Stimulated activated CD4-positive, alpha-beta T cell treated with anti-CD3 and anti-CD28 coated beads, TNF-alpha, amount 100 ng/mL, for 4 hours (primary cell): ENCODE measurements around the gene ACOT13.
"Not testable (repeated sequence)": the region's sequence is repeated elsewhere in the genome, so short reads cannot be mapped to it uniquely, and the experiment has no call there.

Experiments used
- DNase-seq, 3 experiments: peaks; one replicate each; pipeline ENCODE4 v3.0.0-alpha.2; 2020; ENCODE audit warnings: low read depth in 3 of 3

Gene ACOT13

DNA sequence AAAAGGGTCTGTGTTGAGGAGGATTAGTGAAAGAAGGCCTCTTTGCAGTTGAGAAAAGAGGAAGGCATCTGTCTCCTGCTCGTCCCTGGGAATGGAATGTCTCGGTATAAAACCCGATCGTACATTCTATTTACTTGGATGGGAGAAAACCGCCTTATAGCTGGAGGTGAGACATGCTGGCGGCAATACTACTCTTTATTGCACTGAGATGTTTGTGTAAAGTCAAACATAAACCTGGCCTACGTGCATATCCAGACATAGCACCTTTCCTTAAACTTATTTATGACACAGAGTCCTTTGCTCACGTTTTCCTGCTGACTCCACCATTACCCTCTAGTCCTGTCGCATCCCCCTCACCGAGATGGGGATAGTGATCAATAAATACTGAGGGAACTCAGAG, 4.6 kb upstream of the ACOT13 start:
- DNase-seq, result no peak

DNA sequence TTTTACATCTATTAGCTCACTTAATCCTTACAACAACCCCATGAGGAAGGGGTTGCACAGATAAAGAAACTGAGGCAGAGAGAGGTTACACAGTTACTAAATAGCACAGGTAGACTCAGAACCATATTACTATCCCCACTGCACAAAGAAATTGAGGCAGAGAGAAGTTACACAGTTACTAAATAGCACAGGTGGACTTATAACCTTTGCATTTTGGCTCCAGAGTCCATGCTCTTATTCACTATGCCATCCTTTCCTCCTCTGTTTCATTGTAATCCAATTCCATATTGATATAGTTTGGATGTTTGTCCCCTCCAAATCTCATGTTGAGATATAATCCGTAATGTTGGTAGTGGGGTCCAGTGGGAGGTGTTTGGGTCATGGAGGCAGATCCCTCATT, 3.7 kb upstream of the ACOT13 start:
- DNase-seq, result no peak

DNA sequence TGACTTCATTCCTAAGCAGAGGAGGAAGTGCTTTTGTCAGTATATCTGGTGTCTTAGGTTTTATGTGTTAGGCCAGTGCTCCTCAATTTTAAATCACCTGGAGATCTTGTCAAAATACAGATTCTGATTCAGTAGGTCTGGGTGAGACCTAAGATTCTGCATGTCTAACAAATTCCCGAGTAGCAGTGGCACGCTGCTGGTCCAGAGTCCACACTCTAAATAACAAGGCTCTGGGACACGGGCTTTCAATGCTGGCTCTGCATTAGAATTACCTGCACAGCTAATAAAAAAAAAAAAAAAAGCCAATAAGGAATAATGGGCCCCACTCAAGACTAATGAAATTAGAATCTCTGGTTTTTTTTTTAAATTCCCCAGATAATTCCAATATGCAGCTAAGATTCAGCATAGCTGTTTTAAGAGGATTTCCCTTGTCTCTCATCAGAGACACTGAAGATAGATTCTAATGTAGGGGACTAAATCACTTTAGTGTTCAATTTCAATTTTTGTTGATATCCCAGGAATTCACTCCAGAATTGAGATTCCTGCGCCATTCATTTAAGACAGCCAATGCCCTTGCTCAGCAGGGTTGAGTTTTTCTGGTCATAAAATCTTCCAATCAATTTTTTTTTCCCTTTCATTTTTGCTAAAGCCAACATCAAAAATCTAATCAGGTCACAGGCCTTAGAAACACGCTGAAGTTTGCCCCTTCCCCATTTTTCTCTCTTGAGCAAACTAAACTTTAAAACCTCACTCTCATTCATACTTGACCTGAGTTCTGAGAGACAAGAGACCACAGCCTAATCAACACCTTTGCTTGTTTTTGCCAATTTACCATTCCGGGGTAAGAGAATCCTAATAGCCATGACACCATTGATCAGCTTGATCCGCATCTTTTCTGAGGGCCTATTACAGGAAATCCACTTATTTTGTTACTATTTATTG, 2.6 kb upstream of the ACOT13 start:
- no peak for DNase-seq

DNA sequence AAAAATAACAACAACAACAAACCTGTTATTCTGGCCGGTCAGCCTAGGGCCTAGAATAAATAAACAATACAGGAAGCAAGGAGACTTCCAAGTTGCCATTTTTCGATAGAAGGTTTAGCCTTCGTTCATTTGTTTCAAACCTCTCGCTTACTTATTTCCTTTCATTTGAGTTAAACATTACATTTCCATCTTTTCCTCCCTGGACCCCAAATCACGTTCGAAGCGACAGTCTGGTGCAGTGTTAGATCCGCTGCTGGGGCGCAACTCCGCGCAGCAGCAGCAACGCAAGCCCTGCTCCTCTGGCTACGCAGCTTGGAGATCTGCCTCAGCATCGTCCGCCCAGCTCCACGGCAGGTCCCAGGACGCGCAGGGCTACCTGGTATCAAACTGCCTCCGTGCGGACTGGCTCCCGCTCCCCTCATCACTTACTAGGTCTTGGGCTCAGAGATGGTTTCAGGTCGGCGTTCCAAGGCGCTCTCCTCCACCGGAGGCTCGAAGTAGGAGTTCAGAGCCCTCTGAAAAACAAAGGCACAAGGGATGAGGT, 708 bp upstream of the ACOT13 start:
- peak in 1 of 3 experiments; percentile 12 for DNase-seq

DNA sequence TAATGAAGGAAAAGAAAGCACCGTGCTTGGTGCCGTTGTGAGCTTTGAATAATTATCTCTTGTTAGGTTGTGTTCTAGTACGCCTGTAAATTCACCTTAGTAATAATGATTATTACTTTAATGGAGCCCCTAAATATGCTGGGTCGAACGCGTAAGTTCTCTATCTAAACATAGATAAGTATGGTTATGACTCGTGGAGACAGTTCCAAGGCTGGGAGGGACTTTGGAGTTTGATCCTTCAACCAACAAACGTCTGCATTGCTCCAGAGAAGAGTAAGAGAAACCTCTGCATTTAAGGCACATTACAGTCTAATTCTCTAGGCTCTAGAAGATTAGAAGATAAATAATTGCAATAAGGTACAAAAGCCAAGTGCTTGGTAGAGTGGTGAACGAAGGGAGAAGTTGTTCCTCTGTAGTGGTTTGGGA, 514 bp downstream of the ACOT13 start:
- DNase-seq, result no peak

DNA sequence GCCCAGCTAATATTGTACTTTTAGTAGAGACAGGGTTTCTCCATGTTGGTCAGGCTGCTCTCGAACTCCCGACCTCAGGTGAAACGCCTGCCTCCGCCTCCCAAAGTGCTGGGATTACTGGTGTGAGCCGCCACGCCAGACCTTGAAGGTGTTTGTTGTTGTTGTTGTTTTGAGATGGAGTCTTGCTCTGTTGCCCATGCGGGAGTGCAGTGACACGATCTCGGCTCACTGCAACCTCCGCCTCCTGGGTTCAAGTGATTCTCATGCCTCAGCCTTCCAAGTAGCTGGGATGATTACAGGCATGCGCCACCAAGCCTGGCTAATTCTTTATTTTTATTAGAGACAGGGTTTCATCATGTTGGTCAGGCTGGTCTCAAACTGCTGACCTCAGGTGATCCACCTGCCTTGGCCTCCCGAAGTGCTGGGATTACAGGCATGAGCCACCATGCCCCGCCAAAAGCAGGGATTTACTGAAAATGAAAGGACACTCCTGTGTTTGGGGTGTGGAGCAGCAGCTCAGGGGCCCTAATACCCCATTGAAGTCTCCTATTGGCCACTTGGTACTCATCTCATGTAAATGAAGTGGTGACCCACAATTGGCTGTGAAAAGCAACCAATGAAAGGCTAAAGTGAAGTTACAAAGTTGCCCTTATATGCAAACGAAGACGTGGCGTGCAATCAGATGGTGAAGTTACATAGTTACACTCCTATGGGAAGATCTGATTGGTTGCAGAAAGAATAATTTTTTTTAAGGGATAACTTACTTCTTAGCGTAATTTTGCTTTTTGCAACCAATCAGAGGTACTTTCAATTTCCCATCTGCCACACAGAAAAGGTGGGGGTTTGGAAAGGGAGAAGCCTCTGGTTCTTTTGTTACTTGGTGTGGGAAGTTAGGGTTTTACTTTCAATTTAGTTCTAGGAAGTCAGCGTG, 1.5 kb downstream of the ACOT13 start:
- not testable (repeated sequence) for DNase-seq

DNA sequence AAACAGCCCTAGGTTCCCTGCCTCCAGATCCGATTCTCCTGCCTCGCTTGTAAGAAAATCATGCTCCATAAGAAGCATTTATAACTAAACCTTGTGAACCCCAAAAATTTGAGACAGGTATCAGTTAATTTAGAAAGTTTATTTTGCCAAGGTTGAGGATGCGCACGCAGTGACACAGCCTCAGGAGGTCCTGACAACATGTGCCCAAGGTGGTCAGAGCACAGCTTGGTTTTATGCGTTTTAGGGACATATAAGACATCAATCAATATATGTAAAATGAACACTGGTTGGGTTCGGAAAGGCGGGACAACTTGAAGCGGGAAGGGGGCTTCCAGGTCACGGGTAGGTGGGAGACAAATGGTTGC, 2.1 kb downstream of the ACOT13 start:
- no peak for DNase-seq

DNA sequence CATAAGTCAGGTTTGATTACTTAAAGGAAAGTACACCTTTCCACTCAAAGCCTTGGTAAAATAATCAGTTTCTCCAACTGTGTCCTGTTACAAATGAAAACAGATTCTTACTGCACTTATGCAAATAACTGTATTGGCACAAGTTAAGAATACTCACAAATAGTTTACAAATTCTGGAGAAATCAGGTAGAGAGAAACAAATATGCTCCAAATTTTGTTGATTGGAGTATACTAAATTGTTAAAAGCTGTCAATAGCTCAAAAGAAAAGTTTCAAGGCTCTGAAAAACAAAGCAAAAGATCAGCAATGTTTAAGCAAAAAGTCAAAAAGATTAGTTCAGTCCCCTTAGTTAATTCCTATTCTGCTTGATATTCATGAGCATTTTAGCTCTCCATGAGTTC, 3.6 kb downstream of the ACOT13 start:
- not testable (repeated sequence) for DNase-seq

DNA sequence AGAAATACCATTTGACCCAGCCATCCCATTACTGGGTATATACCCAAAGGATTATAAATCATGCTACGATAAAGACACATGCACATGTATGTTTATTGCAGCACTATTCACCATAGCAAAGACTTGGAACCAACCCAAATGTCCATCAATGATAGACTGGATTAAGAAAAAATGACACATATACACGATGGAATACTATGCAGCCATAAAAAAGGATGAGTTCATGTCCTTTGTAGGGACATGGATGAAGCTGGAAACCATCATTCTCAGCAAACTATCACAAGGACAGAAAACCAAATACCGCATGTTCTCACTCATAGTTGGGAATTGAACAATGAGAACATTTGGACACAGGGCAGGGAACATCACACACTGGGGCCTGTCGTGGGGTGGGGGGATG, 4.2 kb downstream of the ACOT13 start:
- DNase-seq, result not testable (repeated sequence)

DNA sequence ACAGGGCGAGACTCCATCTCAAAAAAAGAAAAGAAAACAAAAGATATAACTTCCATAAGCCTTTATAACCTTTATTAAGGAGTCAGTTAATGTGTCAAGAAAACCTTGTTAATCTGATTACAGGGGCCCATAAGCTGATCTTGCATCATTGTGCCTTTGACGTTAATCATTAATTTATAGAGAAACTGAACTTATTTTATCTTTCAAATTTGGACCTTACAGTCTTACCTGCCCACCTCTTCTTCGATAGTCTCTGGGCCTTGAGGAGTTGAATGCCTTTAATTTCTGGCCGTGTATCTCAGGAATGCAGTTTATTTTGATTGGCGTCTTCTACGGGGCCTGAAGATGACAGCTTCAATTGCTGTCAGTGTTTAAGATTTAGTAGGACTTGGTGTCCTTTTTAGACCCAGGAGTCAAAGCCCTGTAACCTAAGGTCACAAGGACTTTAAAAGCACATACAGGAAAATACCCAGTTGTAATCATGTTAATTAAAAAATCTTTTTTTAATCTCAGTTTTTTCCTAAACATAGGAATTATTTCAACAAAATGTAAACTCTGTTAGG, 5.8 kb downstream of the ACOT13 start:
- no peak for DNase-seq

DNA sequence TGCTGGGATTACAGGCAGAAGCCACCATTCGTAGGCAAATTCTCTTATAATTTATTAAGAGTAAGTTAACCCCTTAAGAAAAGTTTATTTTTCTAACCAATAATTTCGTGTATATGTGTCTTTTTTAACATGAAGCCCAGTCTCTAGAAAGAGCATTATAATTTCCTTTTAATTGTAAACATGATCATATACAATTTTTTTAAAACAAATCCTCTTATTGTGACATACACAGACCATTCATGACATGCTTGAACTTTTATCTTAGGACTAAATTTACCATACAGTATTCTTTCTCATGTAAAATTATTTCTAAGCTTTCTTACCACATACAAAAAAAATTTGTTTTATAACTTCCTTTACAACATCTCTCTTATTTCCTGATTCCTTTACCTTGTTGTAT, 6.7 kb downstream of the ACOT13 start:
- no peak for DNase-seq

DNA sequence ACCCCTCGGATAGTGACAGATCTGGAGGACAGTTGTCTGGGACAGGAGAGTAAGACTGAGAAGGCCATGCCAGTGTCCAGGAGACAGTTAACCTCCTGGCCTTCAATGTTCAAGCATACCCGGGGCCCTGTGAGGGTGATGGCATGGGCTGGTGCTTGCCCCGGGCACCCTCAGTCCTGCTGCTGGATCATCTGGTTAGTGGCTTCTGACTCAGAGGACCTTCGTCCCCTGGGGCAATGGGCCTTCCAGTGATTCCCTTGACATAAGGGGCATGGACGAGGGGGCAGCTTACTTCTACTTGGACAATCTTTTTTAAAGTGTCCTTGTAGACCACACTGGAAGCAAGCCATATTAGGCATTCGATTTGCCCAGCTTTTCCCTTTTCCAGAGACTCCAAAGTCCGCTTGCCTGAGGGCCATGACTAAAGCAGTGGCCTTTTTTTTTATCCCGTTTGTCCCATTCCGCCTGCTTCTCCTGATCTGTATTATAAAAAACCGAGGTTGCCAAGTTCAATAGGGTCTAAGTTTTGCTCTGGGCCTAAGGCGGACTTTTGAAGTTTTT, 12.0 kb downstream of the ACOT13 start:
- DNase-seq, result not testable (repeated sequence)

DNA sequence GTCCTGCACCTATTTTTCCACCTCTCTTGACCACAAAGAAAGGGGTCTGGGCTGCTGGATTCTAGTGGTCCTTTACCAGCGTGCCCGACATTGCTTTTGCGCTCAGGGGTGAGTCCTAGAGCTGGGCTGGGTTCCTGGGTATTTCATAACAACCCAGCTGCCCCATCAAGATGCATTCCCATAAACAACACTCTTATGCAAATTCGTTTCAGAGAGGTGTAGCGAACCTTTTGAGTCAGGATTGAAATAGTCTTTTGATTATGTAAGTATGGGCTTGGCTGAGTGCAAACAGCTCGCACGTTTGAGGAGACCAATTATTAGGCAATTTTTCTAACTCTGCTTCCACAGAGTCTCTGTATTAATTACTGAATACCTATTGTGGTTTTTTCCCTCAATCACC, 13.7 kb downstream of the ACOT13 start:
- no peak for DNase-seq

DNA sequence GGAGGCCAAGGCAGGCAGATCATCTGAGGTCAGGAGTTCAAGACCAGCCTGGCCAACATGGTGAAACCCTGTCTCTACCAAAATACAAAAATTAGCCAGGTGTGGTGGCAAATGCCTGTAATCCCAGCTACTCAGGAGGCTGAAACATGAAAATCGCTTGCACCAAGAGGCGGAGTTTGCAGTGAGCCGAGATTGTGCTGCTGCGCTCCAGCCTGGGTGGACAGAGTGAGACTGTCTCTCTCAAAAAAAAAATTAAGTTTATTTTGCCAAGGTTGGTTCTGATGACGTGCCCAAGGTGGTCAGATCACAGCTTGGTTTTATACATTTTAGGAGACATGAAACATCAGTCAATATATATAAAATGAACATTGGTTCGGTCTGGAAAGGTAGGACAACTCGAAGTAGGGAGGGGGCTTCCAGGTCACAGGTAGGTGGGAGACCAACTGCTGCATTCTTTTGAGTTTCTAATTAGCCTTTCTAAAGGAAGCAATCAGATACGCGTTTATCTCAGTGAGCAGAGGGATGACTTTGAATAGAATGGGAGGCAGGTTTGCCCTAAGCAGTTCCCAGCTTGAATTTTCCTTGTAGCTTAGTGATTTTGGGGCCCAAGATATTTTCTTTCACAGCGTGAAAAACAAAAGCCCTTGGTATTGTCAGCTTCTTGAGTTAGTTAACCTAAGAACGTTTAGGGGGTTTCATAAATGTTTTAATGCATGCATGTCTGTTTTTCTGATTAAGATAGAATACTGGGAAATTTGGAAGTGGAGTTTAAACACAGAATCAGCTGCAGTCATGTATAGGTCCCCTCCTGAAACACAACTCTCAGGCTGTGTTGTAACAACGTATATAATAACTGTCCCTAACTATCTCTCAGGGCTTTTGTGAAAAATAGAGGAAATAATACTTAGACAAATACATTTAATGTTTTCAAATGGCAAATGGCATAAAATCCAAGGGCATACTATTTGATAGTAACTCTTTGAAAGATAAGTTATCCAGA, 16.7 kb downstream of the ACOT13 start:
- no peak for DNase-seq

DNA sequence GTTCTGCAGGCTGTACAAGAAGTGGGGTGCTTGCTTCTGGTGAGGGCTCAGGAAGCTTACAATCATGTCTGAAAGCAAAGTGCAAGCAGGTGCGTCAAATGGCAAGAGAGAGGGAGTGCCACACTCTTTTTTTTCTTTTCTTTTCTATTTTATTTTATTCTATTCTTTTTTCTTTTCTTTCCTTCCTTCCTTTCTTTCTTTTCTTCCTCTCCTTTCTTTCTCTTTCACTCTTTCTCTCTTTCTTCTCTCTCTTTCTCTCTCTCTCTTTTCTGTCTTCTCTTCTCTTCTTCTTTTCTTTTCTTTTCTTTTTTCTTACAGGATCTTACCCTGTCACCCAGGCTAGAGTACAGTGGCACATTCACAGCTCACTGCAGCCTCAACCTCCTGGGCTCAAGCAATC, 19.5 kb downstream of the ACOT13 start:
- DNase-seq, result no peak

DNA sequence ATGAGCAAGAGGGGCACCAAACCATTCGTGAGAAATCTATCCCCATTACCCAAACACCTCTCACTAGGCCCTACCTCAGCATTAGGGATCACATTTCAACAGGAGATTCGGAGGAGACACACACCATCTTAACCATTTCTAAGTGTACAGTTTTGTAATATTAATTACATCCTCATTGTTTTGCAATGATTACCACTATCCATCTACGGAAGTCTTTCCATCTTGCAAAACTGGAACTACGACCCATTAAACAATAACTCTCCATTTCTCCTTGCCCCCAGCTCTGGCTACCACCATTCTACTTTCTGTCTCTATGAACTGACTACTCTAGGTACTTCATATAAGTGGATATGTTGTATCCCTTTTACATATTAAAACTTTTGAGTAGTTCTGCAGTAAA, 20.1 kb downstream of the ACOT13 start:
- no peak for DNase-seq

DNA sequence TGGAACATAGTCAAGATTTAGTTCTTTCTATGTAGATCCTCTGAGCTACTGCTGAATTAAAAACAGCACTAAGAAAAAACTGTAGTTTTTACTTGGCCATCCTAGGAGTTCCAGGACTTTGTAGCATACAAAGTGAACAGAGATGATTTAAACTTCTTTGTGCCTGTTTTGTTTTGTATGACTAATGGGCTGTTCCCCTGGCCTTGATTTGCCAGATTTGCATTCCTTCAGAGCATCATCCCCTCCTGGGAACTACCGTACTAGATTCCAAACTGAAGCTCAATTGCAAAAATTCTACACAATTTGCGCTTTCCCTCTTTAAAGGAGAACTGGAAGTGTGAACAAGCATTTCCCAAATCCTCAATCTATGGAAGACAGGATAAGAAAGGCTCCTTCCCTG, 23.1 kb downstream of the ACOT13 start:
- no peak for DNase-seq

DNA sequence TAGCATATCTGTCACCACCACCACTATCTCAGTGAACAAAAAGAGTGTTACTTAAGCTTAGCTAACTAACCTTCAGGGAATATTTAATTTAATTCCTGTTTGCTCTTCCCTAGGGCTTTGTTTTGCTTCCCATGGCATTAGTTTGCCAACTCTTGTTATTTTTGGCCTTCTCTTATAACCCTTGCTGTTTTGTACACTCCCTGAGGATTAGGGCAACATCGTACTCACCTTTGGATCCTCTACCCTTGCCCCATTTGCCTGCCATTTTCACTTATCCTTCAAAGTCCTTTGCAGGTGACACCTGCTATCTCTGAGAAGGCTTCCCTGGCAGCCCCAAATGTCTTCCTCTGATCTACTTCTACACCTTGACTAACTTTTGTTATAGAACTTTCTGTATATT, 23.7 kb downstream of the ACOT13 start:
- DNase-seq, result no peak

DNA sequence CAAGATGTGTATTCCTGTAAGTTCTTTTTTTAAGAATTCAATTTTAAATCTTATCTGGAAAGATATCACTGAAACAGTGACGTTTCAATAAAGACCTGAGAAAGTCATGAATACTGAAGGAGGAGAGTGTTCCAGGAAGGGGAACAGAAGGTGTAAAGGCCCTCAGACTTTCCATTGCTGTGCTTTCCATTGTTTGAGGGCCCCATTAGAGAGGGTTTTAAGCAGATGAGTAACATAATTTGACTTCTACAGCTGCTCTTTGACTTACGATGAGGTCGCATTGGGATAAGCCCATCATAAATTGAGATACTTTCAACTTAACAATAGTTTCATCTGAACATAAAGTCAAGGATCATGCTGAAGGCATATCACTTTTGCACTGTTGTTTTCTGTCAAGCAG, 24.7 kb downstream of the ACOT13 start:
- no peak for DNase-seq

DNA sequence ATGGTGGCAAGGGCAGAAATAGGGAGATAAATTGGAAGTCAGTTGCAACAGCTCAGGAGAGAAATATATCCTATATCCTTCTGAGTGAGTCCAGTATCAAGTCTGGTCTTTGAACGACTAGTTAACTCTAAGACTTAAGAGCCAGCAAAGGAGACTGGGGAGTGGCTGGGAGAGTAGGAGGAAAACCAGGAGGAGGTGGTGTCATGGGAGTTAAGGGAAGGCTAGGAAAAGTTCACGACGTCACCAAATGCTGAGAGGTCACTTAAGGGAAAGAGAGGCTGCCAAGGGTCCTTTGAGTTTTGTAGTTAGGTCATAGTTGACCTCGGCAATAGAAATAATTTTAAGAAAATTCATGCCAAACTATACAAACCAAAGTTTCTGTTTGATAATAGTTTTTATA, 25.1 kb downstream of the ACOT13 start:
- no peak for DNase-seq

DNA sequence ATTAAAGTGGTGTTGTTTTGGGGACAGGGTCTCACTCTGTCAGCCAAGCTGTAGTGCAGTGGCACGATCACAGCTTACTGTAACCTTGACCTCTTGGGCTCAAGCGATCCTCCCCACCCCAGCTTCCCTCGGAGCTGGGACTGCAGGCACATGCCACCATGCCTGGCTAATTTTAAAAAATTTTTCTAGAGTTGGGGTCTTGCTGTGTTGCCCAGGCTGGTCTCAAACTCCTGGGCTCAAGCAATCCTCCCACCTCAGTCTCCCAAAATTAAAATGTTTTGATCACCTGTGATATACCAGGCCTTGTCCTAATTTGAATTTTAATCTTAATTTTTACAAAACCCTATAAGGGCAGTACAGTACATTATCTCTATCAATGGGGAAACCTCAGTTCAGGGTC, 25.5 kb downstream of the ACOT13 start:
- no peak for DNase-seq
